ENCODE results near the gene SIMC1.
"Not testable (repeated sequence)": the region's sequence is repeated elsewhere in the genome, so short reads cannot be mapped to it uniquely, and the experiment has no call there.

SIMC1 gene

DNA sequence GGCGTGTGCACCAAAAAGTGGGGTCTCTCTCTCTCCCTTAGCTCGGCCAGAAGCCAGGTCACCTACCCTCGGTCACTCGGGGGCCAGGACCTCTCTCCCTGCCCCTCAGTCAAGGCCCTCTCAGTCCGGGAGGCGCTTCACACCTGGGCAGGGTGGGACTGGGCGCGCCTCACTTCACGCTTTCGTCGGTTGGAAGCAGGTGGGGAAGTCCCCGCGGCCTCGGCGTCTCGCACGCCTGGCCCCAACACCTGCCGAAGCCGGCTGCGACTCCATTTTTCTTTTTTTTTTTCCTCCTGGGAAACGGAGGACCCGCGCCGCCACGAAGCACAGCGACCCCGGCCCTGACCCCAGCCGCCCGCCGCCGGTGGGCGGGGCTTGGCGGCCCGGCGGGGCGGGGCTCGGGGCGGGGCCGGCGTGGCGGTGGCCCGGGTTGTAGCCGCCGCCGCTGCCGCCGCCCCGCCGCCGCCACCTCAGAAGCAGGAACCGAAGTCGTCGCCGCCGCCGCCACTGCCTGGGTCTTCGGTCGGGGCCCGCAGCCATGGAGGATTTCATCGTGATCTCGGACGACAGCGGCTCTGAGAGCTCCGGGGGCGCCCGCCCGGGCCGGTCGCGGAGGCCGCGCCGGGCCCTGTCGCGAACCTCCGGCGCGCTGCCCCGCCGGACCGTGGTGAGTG lies at the start of gene SIMC1:
SIMC1 (plus strand) TSS at position 454 of the 674 bp plus-strand sequence; CDS start at position 539, 85 bp downstream.
- peak; percentile 45 for DNase-seq

- DNase-seq, result no peak
Observed at GRCh38 chr5:176188506-176189193, 49.6 kb upstream of the SIMC1 start.

DNA sequence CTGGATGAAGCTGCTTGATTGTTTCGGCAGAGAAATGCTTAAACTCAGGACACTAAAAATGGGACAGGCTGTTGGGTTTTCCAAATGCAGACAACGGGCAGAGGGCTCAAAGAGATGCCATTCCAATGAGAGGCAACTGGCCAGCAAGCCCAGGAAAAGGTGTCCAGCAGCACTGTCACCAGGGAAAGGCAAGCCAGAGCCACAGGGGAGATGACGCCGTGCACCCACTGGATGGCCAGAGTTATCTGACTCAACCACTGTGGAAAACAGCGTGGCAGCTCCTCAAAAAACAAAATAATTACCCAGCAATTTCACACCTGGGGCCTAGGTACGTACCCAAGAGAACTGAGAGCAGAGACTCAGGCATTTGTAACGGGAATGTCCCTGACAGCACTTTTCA lies 48.4 kb upstream of the SIMC1 start:
- no peak for DNase-seq

GRCh38 chr5:176190886-176191755 lies 47.1 kb upstream of the SIMC1 start:
- no peak for DNase-seq

- DNase-seq, result no peak
Observed at GRCh38 chr5:176192094-176192721, 46.0 kb upstream of the SIMC1 start.

- DNase-seq, result not testable (repeated sequence)
Observed at GRCh38 chr5:176192722-176193117, 45.5 kb upstream of the SIMC1 start.

- DNase-seq, result not testable (repeated sequence)
Observed at GRCh38 chr5:176193636-176194035, 44.6 kb upstream of the SIMC1 start.

DNA sequence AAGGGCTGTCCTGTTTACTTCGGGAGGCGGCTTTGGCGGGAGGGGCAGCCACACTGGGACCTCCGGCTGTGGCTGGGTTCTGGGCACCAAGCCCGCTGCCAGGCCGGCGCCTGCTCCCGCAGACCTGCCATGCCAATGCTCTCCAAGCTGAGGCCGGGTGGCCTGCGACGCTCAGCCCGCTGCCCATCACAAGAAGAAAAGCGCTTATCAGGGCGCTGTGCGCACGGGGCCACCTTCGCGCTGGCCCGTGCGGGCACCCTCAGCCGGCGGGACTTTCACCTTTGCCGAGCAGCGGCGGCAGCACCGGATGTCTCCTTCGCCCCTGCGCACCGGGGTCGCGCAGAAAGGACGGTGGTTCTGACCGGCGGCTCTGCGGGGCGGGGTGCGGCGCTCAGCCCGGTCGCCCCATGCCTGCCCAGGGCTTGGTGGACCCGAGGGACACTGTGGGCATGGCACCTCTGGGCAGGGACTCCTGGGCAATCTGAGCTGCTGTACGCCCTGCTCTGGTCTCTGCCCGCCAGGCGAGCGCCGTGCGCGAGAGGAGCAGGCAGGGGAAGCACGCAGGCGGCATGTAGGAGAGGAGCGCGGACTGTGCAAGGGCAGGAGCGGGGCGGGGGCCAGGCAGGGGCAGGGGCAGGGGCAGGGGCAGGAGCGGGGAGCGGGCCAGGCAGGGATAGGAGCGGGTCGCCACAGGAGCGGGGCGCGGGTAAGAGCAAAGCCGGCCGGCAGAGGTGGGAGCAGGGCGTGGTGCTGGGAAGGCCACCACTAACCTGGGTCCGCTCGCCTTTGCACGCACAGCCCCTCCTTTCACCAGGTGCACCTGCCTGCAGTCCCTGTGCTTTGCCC lies 43.8 kb upstream of the SIMC1 start:
- not testable (repeated sequence) for DNase-seq

- DNase-seq, result not testable (repeated sequence)
Observed at GRCh38 chr5:176195084-176195413, 43.2 kb upstream of the SIMC1 start.

GRCh38 chr5:176195487-176196207 lies 42.6 kb upstream of the SIMC1 start:
- not testable (repeated sequence) for DNase-seq

GRCh38 chr5:176196781-176197180 lies 41.4 kb upstream of the SIMC1 start:
- not testable (repeated sequence) for DNase-seq

- DNase-seq, result not testable (repeated sequence)
Observed at GRCh38 chr5:176197234-176197858, 40.9 kb upstream of the SIMC1 start.

- not testable (repeated sequence) for DNase-seq
Observed at GRCh38 chr5:176198299-176198698, 39.9 kb upstream of the SIMC1 start.

DNA sequence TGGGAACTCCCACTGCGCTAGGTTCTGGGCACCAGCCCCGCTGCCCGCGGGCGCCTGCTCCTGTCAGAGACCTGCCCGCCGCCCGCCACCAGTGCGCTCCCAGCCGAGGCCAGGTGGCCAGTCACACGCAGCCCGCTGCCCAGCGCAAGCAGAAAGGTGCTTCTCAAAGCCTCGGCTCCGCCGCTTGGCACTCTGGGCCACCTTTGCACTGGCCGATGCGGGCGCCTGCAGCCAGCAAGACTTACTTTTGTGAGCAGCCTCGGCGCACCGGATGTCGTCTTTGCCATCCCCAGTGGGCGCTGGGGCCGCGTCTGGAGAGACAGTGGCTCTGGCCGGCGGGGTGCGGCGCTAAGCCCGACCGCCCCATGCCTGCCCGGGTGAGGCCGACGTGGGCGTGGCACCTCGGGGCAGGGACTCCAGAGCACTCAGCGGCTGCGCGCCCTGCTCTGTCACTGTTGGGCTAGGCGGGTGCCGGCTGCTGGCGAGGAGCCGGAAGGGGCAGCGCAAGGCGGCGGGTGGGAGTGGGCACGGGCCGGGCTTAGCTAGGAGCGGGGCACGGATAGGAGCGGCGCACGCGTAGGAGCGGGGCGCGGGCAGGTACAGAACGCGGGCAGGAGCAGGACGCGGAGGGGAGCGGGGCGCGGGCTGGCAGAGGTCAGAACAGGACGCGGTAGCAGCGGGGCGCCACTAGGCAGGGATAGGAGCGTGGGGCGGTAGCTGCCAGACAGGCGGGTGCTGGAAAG lies 39.1 kb upstream of the SIMC1 start:
- not testable (repeated sequence) for DNase-seq

DNA sequence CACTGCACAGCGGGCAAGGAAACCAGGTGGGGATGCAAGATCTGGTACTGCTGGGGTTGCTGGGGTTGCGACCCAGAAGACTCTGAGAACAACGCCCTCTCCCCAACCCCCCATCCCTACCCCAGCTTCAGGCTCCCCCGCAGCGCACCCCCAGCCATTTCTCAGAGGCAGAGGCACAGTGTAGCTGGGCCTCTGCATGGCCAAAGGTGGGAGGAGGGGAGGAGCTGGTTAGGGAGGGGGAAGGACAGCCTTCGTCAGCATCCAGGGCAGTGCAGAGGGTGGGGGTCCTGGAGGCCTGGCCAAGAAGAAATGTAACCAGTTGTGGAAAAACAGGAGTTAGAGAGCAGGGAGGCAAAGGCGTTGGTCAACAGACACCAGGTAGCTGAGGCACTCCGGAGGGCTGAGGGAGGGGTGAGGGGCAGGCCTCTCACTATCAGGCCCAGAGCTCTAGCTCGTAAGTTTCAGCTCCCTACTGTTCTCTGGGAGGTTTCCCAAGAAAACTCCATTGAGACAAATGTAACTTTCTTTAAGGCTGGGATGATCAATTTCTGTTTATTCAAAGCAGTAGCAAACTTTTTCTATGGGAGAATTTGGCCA lies 38.3 kb upstream of the SIMC1 start:
- DNase-seq, result not testable (repeated sequence)

DNA sequence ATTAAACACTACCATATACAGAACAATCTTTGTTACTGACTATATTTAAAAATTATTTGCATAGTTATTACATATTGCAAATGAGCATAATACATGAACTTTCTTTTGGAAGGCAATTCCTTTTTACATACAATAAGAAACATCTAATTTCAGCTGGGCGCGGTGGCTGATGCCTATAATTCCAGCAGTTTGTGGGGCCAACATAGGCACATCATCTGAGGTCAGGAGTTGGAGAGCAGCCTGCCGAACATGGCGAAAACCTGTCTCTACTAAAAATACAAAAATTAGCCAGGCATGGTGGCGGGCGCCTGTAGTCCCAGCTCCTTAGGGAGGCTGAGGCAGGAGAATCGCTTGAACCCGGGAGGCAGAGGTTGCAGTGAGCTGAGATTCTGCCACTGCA lies 36.4 kb upstream of the SIMC1 start:
- no peak for DNase-seq

DNA sequence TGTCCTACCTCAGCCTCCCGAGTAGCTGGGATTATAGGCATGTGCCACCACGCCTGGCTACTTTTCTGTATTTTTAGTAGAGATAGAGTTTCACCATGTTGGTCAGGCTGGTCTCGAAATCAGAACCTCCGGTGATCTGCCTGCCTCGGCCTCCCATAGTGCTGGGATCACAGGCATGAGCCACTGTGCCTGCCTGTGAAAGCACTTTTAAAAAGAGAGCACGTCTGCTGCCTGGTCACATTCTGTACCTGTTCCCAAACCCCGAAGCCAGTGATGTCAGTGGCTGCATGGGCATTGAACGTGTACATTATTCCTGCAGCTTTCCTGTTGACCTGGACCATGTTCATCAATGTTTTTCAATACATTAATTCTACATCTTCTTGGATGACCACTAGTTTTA lies 35.1 kb upstream of the SIMC1 start:
- no peak for DNase-seq

GRCh38 chr5:176203535-176203934 lies 34.7 kb upstream of the SIMC1 start:
- not testable (repeated sequence) for DNase-seq

- not testable (repeated sequence) for DNase-seq
Observed at GRCh38 chr5:176214466-176215021, 23.7 kb upstream of the SIMC1 start.

All from activated effector memory CD4-positive, alpha-beta T cell treated with Interleukin-2 at 50 U/mL for 16 hours (primary cell).